Panc1 (cell line): Measurements from ENCODE around the gene CLCN1. TPM values are rescaled to one million over a fixed set of nuclear protein-coding genes. Genes with fewer than 3 reads are reported as not detected.

ENCODE experiments used
- ATAC-seq: fragments of 200-7000 bp; cut with Tn5 transposase; 2 replicates; pipeline ENCODE4 v1.9.1; 2020; ENCODE audit warnings: mild to moderate bottlenecking, moderate library complexity
- BruUV-seq: library from RNA; stranded (reverse); fragments of 400-500 nt; replicated peaks from 2 replicates; lab custom pipeline; 2021; lab: Mats Ljungman, UMichigan
- CTCF ChIA-PET: fragments of 300-600 bp; sonication (Branson Sonifier 250); formaldehyde crosslinking; loops from one replicate; lab custom pipeline; 2022; ENCODE audit warnings: antibody characterized with exemption; lab: Charles Lee
- POLR2A ChIA-PET: fragments of 300-600 bp; sonication (Branson Sonifier 250); formaldehyde crosslinking; loops from one replicate; lab custom pipeline; 2022; ENCODE audit warnings: antibody characterized with exemption; lab: Charles Lee
- DNase-seq: peaks from one replicate; pipeline ENCODE4 v3.0.0-alpha.2; 2010; ENCODE audit warnings: low read depth, low spot score
- H3K27ac ChIP-seq: 2 replicates; pipeline ENCODE4 v1.5.1; 2011; ENCODE audit warnings: mild to moderate bottlenecking, low read length, inconsistent platforms
- H3K27me3 ChIP-seq: fragments of 200-500 bp; sonication (Bioruptor generic); 2 replicates; pipeline ENCODE4 v1.6.0; 2014; ENCODE audit warnings: low read length, inconsistent platforms; ENCODE audit not compliant: control insufficient read depth, insufficient read depth
- H3K36me3 ChIP-seq: fragments of 200-500 bp; sonication (Bioruptor generic); 2 replicates; pipeline ENCODE4 v1.5.1; 2014; ENCODE audit warnings: inconsistent platforms, mild to moderate bottlenecking, low read length, moderate library complexity; ENCODE audit not compliant: control insufficient read depth, insufficient read depth
- H3K4me1 ChIP-seq: 2 replicates; pipeline ENCODE4 v1.5.1; 2011; ENCODE audit warnings: inconsistent platforms, mild to moderate bottlenecking, low read length, moderate library complexity; ENCODE audit not compliant: control insufficient read depth, insufficient read depth
- H3K4me3 ChIP-seq, 2 experiments: 2 replicates each; pipeline ENCODE4 v1.5.1; 2011 to 2012; ENCODE audit warnings: low read depth in 2 of 2, low read length in 2 of 2, mild to moderate bottlenecking in 2 of 2, inconsistent platforms in 1 of 2, moderate library complexity in 1 of 2
- H3K9me3 ChIP-seq: fragments of 200-500 bp; sonication (Bioruptor generic); 2 replicates; pipeline ENCODE4 v1.5.1; 2014; ENCODE audit warnings: low read depth, mild to moderate bottlenecking, inconsistent platforms, low read length, moderate library complexity; ENCODE audit not compliant: control insufficient read depth, insufficient read depth
- POLR2AphosphoS5 ChIP-seq: IDR thresholded peaks from 2 replicates; pipeline ENCODE4 v1.6.1; 2012; ENCODE audit warnings: mild to moderate bottlenecking, low read depth, low read length, moderate library complexity
- SIN3A ChIP-seq: IDR thresholded peaks from 2 replicates; pipeline ENCODE4 v1.6.1; 2012; ENCODE audit warnings: low read depth, mild to moderate bottlenecking, low read length, moderate library complexity, borderline replicate concordance; ENCODE audit not compliant: insufficient read depth
- TCF7L2 ChIP-seq: IDR thresholded peaks from 2 replicates; pipeline ENCODE4 v1.6.1; 2011; ENCODE audit warnings: mild to moderate bottlenecking, low read depth, low read length, inconsistent platforms
- in situ Hi-C: cut with HindIII; loops from 2 replicates; pipeline ENCODE4 v1.10.0; 2016; ENCODE audit warnings: low sequenced_read_pairs, low pct_unique_long_range_greater_than_20kb
- intact Hi-C: fragments of 100-400 bp; cut with micrococcal nuclease; formaldehyde crosslinking; loops from one replicate; pipeline ENCODE4 v1.10.0; 2022; ENCODE audit not compliant: unreplicated experiment
- total RNA-seq: library from RNA; stranded (reverse); gene quantifications from one replicate; pipeline ENCODE4 v1.2.1, GENCODE V29; 2021; ENCODE audit not compliant: unreplicated experiment
- TF ChIP-seq, protein P1 (sequence below), 2 experiments: IDR thresholded peaks; 2 replicates each; pipeline ENCODE4 v1.6.1; 2011 to 2012; ENCODE audit warnings: low read depth in 2 of 2, control low read depth in 1 of 2, low read length in 1 of 2, mild to moderate bottlenecking in 1 of 2, moderate library complexity in 1 of 2; ENCODE audit not compliant: insufficient read depth in 1 of 2
- TF ChIP-seq, protein P2 (sequence below): fragments of 450-650 bp; IDR thresholded peaks from 2 replicates; pipeline ENCODE4 v1.5.1; 2017; ENCODE audit warnings: mild to moderate bottlenecking

CLCN1 gene
- total RNA-seq, 1 experiment from 2014 or later, result 0.15 TPM

DNA sequence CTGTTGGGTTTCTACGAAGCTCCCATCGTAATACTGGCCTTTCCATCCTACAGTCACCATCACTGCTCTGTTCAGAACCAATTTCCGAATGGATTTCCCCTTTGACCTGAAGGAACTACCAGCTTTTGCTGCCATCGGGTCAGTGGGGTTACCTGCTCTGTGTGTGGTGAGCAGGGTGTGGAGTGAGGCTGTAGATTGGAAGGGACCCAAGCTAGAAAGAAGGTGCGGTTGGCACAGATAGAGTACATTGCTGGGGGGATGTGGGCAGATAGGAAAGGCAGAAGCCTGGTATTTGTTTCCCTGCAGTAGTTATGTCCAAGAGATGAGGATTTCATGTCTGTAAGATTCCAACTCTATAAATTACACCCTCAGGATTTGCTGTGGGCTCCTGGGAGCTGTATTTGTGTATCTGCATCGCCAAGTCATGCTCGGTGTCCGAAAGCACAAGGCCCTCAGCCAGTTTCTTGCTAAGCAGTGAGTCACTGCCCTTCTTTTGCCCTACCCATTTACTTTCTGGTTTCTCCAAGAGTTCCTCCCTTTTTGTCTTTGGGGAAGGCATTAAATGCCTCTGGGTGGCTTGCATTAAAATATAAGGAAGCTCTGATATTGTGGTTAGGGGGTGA is 15.4 kb downstream of the CLCN1 start:
- ATAC-seq (peak; percentile 89), DNase-seq (peak; percentile 52)
- in situ Hi-C loops (no loop called here), intact Hi-C loops (no loop called here)
- ChIA-PET POLR2A (no interaction called here), CTCF (no interaction called here)
- Histone ChIP-seq H3K36me3 (no peaks in the 10 kb centered on the region), H3K27me3 (peaks cover 10% of the 10 kb centered on the region), H3K4me1 (no peaks in the 10 kb centered on the region), H3K27ac (no peak overlapping the region), H3K4me3 (no peak overlapping the region), H3K9me3 (no peaks in the 10 kb centered on the region)
- no peak for TF ChIP-seq POLR2AphosphoS5
- TF ChIP-seq, protein P1, sequence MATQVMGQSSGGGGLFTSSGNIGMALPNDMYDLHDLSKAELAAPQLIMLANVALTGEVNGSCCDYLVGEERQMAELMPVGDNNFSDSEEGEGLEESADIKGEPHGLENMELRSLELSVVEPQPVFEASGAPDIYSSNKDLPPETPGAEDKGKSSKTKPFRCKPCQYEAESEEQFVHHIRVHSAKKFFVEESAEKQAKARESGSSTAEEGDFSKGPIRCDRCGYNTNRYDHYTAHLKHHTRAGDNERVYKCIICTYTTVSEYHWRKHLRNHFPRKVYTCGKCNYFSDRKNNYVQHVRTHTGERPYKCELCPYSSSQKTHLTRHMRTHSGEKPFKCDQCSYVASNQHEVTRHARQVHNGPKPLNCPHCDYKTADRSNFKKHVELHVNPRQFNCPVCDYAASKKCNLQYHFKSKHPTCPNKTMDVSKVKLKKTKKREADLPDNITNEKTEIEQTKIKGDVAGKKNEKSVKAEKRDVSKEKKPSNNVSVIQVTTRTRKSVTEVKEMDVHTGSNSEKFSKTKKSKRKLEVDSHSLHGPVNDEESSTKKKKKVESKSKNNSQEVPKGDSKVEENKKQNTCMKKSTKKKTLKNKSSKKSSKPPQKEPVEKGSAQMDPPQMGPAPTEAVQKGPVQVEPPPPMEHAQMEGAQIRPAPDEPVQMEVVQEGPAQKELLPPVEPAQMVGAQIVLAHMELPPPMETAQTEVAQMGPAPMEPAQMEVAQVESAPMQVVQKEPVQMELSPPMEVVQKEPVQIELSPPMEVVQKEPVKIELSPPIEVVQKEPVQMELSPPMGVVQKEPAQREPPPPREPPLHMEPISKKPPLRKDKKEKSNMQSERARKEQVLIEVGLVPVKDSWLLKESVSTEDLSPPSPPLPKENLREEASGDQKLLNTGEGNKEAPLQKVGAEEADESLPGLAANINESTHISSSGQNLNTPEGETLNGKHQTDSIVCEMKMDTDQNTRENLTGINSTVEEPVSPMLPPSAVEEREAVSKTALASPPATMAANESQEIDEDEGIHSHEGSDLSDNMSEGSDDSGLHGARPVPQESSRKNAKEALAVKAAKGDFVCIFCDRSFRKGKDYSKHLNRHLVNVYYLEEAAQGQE (IDR thresholded peaks at IDR 0.05; ENCODE audit: insufficient read depth in 1 of 2, low read depth in 2 of 2, low read length in 1 of 2), result no peak
- TF ChIP-seq, protein P2, sequence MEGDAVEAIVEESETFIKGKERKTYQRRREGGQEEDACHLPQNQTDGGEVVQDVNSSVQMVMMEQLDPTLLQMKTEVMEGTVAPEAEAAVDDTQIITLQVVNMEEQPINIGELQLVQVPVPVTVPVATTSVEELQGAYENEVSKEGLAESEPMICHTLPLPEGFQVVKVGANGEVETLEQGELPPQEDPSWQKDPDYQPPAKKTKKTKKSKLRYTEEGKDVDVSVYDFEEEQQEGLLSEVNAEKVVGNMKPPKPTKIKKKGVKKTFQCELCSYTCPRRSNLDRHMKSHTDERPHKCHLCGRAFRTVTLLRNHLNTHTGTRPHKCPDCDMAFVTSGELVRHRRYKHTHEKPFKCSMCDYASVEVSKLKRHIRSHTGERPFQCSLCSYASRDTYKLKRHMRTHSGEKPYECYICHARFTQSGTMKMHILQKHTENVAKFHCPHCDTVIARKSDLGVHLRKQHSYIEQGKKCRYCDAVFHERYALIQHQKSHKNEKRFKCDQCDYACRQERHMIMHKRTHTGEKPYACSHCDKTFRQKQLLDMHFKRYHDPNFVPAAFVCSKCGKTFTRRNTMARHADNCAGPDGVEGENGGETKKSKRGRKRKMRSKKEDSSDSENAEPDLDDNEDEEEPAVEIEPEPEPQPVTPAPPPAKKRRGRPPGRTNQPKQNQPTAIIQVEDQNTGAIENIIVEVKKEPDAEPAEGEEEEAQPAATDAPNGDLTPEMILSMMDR, result no peak
- no peak for TF ChIP-seq TCF7L2
- TF ChIP-seq SIN3A, result no peak
- BruUV-seq, result no TSS peak

DNA sequence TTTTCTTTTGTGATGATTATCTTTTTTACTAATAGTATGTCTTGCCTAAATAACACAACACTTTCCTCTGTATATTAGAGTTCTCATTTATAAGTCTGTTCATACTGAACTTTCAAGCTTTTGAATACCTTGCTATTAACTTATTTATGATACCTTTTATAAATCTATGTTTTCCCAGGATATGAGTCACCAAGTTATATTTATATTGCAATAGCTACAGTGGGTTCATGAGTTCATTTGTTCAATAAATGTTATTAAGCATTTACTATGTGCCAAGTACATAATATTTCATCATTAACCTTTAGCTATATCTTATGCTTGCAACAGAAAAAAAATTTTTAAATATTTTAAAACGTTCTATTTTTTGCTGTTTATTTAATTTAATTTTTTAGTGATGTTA is 18.3 kb downstream of the CLCN1 start:
- Histone ChIP-seq H3K36me3 (no peaks in the 10 kb centered on the region), H3K9me3 (no peaks in the 10 kb centered on the region), H3K27ac (no peak overlapping the region), H3K4me3 (no peak overlapping the region), H3K4me1 (no peaks in the 10 kb centered on the region), H3K27me3 (peaks cover 12% of the 10 kb centered on the region)
- POLR2A ChIA-PET, result interaction anchor here (0.5 kb wide), 1 partner anchor 74 kb away, joined by 4 read pairs; no protein-coding TSS in a partner anchor
- ATAC-seq (no peak), DNase-seq (no peak)
- CTCF ChIA-PET, result no interaction called here
- TF ChIP-seq POLR2AphosphoS5 (no peak), SIN3A (no peak), TCF7L2 (no peak)
- TF ChIP-seq, protein P2, result no peak
- TF ChIP-seq, protein P1 (IDR thresholded peaks at IDR 0.05; ENCODE audit: insufficient read depth in 1 of 2, low read depth in 2 of 2, low read length in 1 of 2), result no peak
- no TSS peak for BruUV-seq
- in situ Hi-C loops (no loop called here), intact Hi-C loops (no loop called here)
